Hepatic stellate cell (primary cell): Measurements from ENCODE around the gene TLR1.
"Not testable (repeated sequence)": the region's sequence is repeated elsewhere in the genome, so short reads cannot be mapped to it uniquely, and the experiment has no call there.

Source experiments
- DNase-seq: peaks from one replicate; pipeline ENCODE4 v3.0.0; 2011; ENCODE audit warnings: low spot score

TLR1 gene

DNA sequence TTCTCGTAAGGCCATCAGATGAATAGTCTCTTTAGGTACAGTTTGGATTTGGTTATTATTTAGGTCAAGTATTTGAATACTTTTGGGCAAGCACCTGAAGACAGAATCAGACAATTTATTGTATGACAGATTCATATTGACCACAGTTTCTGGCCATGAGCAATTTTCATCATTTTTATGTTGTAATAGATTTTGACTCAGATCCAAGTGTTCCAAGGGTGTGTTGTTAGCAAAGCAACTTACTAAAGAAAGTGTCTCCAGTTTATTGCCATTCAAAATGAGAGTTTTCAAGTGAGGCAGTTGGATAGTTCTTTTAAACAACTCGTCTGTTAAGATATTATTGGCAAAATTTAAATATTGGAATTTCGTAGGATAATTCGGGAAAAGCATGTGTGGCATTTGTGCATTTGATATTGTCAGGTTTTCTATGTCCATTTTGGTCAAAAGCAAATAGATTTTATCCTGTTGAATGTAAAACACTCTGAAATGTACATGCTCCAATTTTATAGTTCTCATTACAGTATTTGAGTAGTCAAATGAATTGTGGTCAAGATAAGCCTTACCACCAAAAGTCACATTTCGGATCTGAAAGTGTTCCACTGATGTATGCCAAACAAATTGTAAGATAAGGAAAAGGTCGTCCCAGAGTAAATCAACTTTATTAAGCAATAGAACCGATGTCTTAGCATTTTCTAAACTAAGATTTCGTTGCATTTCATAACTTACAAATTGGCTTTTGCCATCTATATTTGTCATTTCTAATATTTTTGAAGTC is 30.2 kb downstream of the TLR1 start:
- no peak for DNase-seq

DNA sequence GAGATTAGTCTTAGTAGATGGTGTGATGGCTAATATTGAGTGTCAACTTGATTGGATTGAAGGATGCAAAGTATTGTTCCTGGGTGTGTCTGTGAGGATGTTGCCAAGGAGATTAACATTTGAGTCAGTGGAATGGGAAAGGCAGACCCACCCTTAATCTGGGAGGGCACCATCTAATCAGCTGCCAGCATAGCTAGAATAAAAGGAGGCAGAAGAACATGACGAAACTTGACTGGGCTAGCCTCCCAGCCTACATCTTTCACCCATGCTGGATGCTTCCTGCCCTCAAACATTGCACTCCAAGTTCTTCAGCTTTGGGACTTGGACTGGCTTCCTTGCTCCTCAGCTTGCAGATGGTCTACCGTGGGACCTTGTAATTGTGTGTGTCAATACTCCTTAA is 34.3 kb downstream of the TLR1 start:
- DNase-seq: not testable (repeated sequence)

DNA sequence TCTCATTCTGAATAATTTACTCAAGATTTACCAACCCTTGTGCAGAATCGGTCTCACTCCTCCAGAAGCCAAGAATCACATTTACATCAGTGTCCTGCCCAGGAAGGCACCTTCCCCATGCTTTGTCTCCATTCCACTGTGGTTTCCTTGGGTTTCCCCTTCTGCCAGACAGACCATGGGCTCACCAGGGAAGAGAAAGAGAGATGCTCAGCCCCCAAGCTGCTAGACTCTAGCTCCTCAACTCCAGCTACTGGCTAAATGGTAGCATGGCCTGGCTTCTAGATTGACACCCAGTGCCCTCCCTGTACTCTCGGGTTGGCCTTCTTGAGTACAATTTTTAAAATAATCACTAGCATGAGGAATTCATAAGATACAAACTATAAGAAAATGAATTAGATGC is 34.7 kb downstream of the TLR1 start:
- no peak for DNase-seq

DNA sequence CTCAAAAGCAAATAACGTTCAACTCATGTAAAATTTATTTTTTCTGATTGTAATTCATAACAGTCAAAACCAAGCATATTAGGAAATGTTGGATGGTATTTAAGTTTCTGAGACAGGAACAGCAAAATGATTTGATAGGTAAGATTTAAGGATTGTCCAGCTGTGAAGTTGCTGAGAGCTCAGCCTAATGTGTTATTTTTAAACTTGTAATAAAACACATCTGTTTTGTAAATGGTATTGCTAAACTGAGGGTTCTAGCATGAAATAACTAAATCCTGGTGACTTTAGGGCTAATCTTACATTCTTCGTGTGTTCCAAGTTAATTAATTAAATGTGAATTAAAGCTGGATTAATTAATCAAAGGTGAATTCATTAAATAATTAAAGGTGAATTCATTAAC is 35.1 kb downstream of the TLR1 start:
- no peak for DNase-seq

DNA sequence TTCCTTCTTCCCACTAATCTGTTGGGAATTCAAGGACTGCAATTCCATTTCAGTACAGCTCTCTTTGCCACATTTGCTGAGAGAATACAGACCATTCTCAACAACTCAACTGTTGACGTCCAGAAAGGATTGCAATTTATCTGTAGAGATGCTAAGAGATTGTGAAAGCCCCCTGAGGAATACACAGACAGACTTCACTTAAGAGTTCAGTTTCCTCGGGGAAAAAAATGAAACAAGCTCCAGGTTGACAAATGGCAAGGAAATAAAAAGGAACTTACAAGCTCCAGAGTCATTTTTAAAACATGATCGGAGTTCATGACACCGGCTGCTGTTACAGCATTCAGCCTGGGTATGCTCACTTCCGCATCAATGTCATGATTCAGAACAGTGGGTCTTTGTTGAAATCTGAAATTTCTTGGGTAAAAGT is 35.6 kb downstream of the TLR1 start:
- DNase-seq: no peak

DNA sequence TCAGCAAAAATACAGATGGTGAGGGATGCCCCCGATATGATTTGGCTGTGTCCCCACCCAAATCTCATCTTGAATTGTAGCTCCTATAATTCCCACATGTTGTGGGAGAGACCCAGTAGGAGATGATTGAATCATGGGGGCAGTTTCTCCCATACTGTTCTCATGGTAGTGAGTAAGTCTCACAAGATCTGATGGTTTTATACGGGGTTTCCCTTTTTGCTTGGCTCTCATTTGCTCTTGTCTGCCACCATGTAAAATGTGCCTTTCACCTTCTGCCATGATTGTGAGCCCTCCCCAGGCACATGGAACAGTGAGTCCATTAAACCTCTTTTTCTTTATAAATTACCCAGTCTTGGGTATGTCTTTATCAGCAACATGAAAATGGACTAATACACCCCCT is 37.7 kb downstream of the TLR1 start:
- not testable (repeated sequence) for DNase-seq

DNA sequence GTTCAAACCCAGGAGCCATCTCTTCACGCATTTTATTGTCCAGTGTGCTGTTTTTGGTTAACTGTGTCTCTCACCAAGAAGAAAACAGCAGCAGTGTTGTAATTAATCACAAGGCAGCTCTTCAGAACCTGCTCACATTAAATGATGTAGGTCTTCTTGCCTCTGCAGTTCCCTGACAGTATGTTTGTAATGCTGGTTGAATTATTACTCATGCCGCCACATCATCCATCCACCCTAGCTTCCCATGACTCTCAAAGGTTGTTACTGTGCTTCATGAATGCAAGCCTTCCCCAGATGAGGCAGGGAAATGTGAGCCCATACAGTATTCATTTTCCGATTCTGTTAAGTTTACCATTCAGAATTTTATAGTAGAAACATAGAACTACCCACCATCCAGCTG is 39.2 kb downstream of the TLR1 start:
- DNase-seq: no peak

DNA sequence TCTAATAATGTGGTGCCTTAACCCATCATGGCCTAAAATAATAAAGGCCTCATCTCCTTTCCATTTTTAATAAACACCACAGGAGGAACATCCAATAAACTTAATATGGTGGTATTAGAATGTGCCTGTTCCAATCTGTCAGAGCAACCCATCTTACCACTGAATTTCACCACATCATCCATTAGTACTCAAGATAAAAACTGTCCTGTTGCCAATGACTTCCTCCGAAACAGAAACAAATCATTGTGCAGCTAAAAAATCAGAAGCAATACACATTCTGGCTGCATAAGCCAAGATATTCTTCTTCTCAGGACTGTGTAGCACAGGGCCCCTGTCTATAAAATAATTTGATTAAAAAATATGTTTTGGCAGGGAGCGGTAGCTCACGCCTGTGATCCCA is 40.3 kb downstream of the TLR1 start:
- no peak for DNase-seq

DNA sequence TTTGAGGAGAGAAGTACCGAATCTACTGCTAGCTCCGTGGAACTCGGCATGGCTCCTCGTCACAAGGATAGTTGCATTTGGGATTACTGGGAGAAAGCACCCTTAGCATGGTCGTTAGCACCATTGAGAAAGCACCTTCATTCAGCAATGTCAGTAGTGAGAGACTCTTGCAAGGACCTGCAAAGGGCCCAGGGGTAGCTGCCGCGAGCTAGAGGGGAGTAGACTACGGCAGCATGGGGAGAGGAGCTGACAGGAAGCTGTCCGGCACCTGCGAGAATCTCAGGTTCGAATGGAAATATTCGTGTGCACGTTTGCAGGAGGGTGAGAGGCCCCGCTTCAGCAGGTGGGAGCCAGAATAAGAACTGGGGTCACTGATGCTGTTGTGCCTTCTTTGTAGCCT is 42.0 kb downstream of the TLR1 start:
- DNase-seq: no peak

DNA sequence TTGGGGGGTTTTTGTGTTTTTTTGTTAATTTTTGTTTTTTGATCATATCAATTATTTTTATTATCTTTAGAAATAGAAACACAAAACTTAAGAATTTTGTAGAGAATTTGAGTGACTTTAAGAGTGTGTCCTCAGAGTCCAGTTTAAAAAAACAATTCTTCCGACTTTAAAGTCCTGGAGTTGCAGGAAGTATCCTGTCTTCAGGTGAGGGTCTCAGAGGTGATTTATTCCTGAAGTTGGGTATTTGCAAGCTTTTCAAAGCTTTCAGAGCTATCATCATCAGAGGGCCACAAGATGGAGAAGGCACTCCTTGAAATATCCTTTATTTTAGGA is 44.8 kb downstream of the TLR1 start:
- no peak for DNase-seq

DNA sequence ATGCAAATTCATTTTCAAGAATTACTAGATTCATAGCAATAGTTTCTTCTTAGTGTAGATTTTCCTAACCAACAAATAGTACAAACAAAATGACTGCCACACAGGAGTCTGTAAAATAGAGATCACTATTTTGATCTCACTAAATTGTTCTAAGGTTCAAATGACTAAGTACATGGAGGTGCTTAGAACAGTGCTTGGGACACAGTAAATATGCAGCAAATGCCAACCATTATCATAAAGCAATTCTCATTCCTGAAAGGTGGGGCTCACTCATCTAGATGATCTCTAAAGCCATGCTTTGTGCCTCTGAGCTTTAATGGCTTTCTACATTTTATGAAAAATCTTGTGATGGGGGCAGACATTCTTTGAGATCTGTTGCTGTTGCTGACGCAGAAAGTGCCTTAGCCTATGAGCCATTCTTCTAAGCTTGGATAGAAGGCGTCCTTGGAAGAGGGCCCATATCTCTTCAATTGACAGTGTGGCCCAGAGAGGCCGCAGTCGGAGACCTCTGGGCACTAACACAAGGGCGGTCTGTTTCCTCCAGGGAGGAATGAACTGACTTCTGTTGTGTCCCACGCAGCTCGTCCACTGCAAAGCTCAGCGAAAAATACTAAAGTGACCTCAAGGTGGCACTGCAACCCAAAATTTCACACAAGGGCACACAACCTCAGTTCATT is 45.3 kb downstream of the TLR1 start:
- DNase-seq: peak; percentile 48

DNA sequence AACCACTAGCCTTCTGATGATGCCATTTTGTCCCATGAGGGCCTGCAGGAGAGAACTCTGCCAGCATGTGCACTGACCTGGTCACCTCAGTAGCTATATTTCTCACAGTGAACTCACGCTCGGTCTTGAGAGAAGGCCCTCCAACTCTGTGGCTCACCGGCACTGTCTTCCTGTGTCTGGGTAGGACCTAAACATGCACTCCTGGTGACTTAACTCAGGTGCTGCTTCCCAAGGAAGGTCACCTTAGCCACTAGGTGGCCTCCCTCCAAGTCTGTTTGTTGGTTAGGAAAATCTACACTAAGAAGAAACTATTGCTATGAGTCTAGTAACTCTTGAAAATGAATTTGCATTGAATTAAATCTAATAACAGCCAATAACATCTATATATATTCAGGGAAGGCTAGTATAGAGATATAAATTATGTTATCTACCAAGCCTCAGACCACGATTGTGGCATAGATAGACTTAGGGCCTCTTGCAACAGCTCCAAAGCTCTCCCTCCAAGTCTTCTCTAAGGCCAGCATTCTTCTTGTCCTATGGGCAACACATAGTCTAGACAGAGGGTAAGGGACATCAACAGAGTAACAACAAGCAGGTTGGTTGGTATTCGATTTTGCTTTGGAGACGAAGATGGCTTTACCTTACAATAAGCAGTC is 46.5 kb downstream of the TLR1 start:
- no peak for DNase-seq

DNA sequence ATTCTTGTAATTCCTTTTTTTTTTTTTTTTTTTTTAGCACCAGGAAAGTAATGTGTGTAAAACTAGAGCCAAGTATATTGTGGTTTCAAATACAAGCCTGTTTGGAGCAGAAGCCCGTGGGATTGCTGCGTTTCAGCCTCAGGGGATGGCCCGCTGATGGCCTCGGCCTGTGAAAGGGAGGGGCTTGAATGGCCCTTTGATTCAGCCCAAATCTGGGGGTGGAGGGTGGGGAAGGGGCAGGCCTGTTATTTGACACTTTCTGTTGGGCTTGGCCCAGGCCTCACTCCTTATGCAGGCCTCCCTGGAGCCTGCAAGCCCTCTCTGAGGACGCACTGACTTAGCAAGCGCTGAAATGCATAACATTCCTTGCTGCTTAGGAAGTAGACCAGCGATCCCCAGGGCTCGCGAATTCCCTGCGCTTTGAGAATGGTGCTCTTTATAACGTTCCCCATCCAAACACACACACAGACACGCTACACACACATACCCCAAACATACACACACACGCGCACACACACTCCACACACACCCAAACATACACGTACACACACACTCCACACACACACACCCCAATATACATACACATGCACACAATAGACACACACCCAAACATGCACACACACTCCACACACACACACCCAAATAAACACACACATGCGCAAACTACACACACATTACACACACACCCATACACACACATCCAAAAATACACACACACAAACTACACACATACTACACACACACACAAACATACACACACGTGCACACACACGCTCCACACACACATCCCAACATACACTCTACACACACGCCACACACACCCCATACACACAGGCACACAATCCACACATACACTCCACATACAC is 51.4 kb downstream of the TLR1 start:
- peak; percentile 67 for DNase-seq

DNA sequence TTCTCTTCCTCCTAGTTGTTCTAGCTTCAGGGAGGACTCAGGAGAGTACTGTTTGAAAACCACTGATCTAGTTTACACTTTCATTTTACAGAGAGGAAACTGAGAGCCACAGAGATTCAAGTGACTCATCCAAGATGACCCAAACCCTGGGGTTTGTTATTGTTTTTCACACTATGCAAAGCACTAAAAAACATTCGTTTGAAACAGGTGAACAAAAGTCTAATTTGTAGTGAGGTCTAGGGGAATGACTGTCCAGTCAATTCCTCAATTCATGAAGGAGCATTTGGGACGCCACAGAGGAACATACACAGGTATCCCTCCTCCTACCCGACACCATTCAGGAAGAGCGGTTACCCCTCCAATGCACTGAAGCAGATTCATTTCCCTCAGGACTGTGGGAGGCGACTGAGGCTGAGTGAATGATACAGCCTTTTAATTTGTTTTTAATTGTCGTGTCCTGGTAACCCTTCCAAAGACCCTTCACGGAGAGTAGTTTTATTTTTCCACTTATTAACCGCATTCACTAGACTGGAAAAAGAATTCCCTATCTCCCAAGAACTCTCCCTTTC is 52.1 kb downstream of the TLR1 start:
- peak; percentile 23 for DNase-seq

DNA sequence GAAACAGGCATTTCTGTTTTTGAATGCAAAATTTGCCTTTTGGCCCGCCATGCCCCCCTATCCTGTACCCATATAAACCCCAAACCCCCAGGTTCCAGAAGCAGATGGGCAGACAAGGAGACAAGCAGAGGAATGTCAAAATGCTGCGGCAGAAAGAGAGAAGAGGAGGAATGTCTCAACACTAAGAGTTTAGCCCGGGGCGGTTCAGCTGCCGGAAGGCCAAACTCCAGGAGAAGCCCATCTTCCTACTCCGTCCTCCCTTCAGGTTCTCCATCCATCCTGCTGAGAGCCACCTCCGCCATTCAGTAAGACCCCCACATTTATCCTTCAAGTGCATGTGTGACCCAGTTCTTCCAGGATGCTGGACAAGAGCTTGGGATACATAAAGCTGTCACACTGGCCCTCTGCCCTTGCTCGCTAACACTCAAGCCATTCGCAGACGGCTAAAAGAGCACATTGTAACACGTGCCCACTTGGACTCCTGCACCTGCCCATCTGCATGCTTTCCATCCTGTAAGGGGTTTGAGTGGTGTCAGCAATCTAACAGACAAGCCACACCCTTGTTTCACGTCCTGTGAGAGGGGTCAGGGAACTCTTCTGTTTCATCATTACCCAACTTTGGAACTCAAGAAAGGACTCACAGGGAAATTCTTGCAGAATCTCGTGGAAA is 53.1 kb downstream of the TLR1 start:
- no peak for DNase-seq

DNA sequence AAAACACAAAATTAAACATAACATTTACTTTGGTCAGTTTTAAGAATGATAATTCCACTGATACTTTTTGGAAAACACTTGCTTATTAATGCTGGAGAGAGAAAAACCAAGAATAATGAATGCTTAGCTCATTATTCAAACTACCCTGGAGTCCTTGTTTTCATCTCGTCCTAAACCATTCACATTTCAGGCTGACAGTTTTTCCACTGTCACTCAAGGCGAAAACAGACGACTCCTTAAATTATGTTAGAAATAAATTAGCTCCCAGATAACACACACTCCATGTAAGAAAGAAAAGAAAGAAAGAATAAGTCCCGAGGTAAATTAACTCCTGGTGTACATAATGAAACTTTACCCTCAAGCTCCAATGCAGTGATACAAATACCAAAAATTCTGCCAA is 55.3 kb downstream of the TLR1 start:
- DNase-seq: no peak

DNA sequence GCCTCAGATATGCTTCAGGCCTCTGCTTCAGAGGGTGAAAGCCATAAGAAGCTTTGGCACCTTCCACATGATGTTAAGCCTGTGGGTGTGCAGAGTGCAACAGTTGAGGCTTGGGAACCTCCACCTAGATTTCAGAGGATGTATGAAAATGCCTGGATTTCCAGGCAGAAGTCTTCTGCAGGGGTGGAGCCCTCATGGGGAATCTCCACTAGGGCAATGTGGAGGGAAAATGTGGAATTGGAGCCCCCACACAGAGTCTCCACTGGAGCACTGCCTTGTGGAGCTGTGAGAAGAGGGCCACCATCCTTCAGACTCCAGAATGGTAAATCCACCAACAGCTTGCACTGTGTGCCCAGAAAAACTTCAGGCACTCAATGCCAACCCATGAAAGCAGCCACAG is 57.0 kb downstream of the TLR1 start:
- DNase-seq: no peak
